ENCODE results near the gene MAD1L1.

The MAD1L1 gene

GRCh38 chr7:1915326-1915725, 317.4 kb downstream of the MAD1L1 start:
- Histone ChIP-seq H2AK5ac (ENCODE audit: low read length, severe bottlenecking) (no peak overlapping the region), H4K8ac (ENCODE audit: low read length) (no peak overlapping the region), H3K4me1 (ENCODE audit: control insufficient read depth, insufficient read depth, low read depth, low read length) (no peaks in the 10 kb centered on the region), H3K14ac (ENCODE audit: low read length in 2 of 2) (no peak overlapping the region), H2BK120ac (ENCODE audit: low read depth, low read length) (no peak overlapping the region), H3K9ac (ENCODE audit: low read length) (no peak overlapping the region), H3K27me3 (ENCODE audit: control insufficient read depth in 1 of 2, insufficient read depth in 1 of 2, low read length in 2 of 2) (no peaks in the 10 kb centered on the region), H3K18ac (ENCODE audit: low read depth in 1 of 2, low read length in 2 of 2) (no peak overlapping the region), H3K9me3 (ENCODE audit: control insufficient read depth, low read length) (no peaks in the 10 kb centered on the region), H3K4me2 (ENCODE audit: low read length, poor library complexity, severe bottlenecking) (no peak overlapping the region), H3K79me1 (replicated peaks; ENCODE audit: low read length, poor library complexity, severe bottlenecking) (no peaks in the 10 kb centered on the region), H3K36me3 (ENCODE audit: control insufficient read depth in 1 of 2, insufficient read depth in 2 of 2, low read depth in 1 of 2, low read length in 2 of 2) (peaks cover 0 to 40% of the 10 kb centered on the region in 2 experiments), H3K27ac (ENCODE audit: low read length, poor library complexity, severe bottlenecking) (no peak overlapping the region), H4K91ac (ENCODE audit: low read length) (peak overlapping the region; percentile 70), H2BK15ac (ENCODE audit: low read depth, poor library complexity, severe bottlenecking) (no peak overlapping the region), H3K23ac (ENCODE audit: low read length in 2 of 2) (no peak overlapping the region), H2AFZ (ENCODE audit: low read depth, low read length) (no peak overlapping the region), H3K4ac (ENCODE audit: low read depth in 1 of 2, low read length in 2 of 2) (no peak overlapping the region), H2BK12ac (ENCODE audit: low read length in 2 of 2) (no peak overlapping the region), H2BK5ac (ENCODE audit: low read depth, low read length, poor library complexity, severe bottlenecking) (no peak overlapping the region), H3K4me3 (ENCODE audit: insufficient read depth in 1 of 2, low read depth in 1 of 2, low read length in 2 of 2) (no peak overlapping the region)
- no peak for DNase-seq
- WGBS, result 97% methylated on average over 30 of the region's 30 CpGs

- Histone ChIP-seq H3K36me3 (ENCODE audit: control insufficient read depth in 1 of 2, insufficient read depth in 2 of 2, low read depth in 1 of 2, low read length in 2 of 2) (peaks cover 0 to 38% of the 10 kb centered on the region in 2 experiments), H4K8ac (ENCODE audit: low read length) (no peak overlapping the region), H3K4ac (ENCODE audit: low read depth in 1 of 2, low read length in 2 of 2) (no peak overlapping the region), H3K27me3 (ENCODE audit: control insufficient read depth in 1 of 2, insufficient read depth in 1 of 2, low read length in 2 of 2) (no peaks in the 10 kb centered on the region), H2BK15ac (ENCODE audit: low read depth, poor library complexity, severe bottlenecking) (no peak overlapping the region), H4K91ac (ENCODE audit: low read length) (no peak overlapping the region), H3K4me2 (ENCODE audit: low read length, poor library complexity, severe bottlenecking) (no peak overlapping the region), H2BK12ac (ENCODE audit: low read length in 2 of 2) (no peak overlapping the region), H2AFZ (ENCODE audit: low read depth, low read length) (no peak overlapping the region), H3K14ac (ENCODE audit: low read length in 2 of 2) (no peak overlapping the region), H3K79me1 (replicated peaks; ENCODE audit: low read length, poor library complexity, severe bottlenecking) (no peaks in the 10 kb centered on the region), H3K9ac (ENCODE audit: low read length) (no peak overlapping the region), H2BK5ac (ENCODE audit: low read depth, low read length, poor library complexity, severe bottlenecking) (no peak overlapping the region), H3K4me1 (ENCODE audit: control insufficient read depth, insufficient read depth, low read depth, low read length) (no peaks in the 10 kb centered on the region), H3K4me3 (ENCODE audit: insufficient read depth in 1 of 2, low read depth in 1 of 2, low read length in 2 of 2) (no peak overlapping the region), H2AK5ac (ENCODE audit: low read length, severe bottlenecking) (no peak overlapping the region), H3K23ac (ENCODE audit: low read length in 2 of 2) (no peak overlapping the region), H2BK120ac (ENCODE audit: low read depth, low read length) (no peak overlapping the region), H3K9me3 (ENCODE audit: control insufficient read depth, low read length) (no peaks in the 10 kb centered on the region), H3K27ac (ENCODE audit: low read length, poor library complexity, severe bottlenecking) (no peak overlapping the region), H3K18ac (ENCODE audit: low read depth in 1 of 2, low read length in 2 of 2) (no peak overlapping the region)
- no peak for DNase-seq
- WGBS, result 97% methylated on average over 8 of the region's 9 CpGs
Measured at GRCh38 chr7:1914743-1915142, 318.0 kb downstream of the MAD1L1 start.

GRCh38 chr7:1914321-1914720, 318.4 kb downstream of the MAD1L1 start:
- no peak overlapping the region for H2AFZ ChIP-seq (ENCODE audit: low read depth, low read length)
- H3K4me2 ChIP-seq (ENCODE audit: low read length, poor library complexity, severe bottlenecking), result no peak overlapping the region
- no peaks in the 10 kb centered on the region for H3K79me1 ChIP-seq (replicated peaks; ENCODE audit: low read length, poor library complexity, severe bottlenecking)
- peaks cover 0 to 35% of the 10 kb centered on the region in 2 experiments for H3K36me3 ChIP-seq (ENCODE audit: control insufficient read depth in 1 of 2, insufficient read depth in 2 of 2, low read depth in 1 of 2, low read length in 2 of 2)
- no peaks in the 10 kb centered on the region for H3K4me1 ChIP-seq (ENCODE audit: control insufficient read depth, insufficient read depth, low read depth, low read length)
- H3K23ac ChIP-seq (ENCODE audit: low read length in 2 of 2), result no peak overlapping the region
- no peak overlapping the region for H2AK5ac ChIP-seq (ENCODE audit: low read length, severe bottlenecking)
- H3K18ac ChIP-seq (ENCODE audit: low read depth in 1 of 2, low read length in 2 of 2), result no peak overlapping the region
- no peak overlapping the region for H3K4ac ChIP-seq (ENCODE audit: low read depth in 1 of 2, low read length in 2 of 2)
- H2BK15ac ChIP-seq (ENCODE audit: low read depth, poor library complexity, severe bottlenecking), result no peak overlapping the region
- no peaks in the 10 kb centered on the region for H3K27me3 ChIP-seq (ENCODE audit: control insufficient read depth in 1 of 2, insufficient read depth in 1 of 2, low read length in 2 of 2)
- H3K9ac ChIP-seq (ENCODE audit: low read length), result no peak overlapping the region
- DNase-seq, result no peak
- no peaks in the 10 kb centered on the region for H3K9me3 ChIP-seq (ENCODE audit: control insufficient read depth, low read length)
- H4K91ac ChIP-seq (ENCODE audit: low read length), result no peak overlapping the region
- H3K4me3 ChIP-seq (ENCODE audit: insufficient read depth in 1 of 2, low read depth in 1 of 2, low read length in 2 of 2), result peak overlapping the region in 1 of 2 experiments; percentile 49
- 95% methylated on average over 20 of the region's 21 CpGs for WGBS
- H4K8ac ChIP-seq (ENCODE audit: low read length), result no peak overlapping the region
- H2BK12ac ChIP-seq (ENCODE audit: low read length in 2 of 2), result no peak overlapping the region
- H2BK5ac ChIP-seq (ENCODE audit: low read depth, low read length, poor library complexity, severe bottlenecking), result no peak overlapping the region
- H3K27ac ChIP-seq (ENCODE audit: low read length, poor library complexity, severe bottlenecking), result no peak overlapping the region
- H2BK120ac ChIP-seq (ENCODE audit: low read depth, low read length), result no peak overlapping the region
- peak overlapping the region in 1 of 2 experiments; percentile 66 for H3K14ac ChIP-seq (ENCODE audit: low read length in 2 of 2)

GRCh38 chr7:1913466-1914282, 319.1 kb downstream of the MAD1L1 start:
- Histone ChIP-seq H3K18ac (ENCODE audit: low read depth in 1 of 2, low read length in 2 of 2) (peak overlapping the region in 1 of 2 experiments; percentile 48), H2BK5ac (ENCODE audit: low read depth, low read length, poor library complexity, severe bottlenecking) (no peak overlapping the region), H3K9me3 (ENCODE audit: control insufficient read depth, low read length) (no peaks in the 10 kb centered on the region)

More at GRCh38 chr7:1913466-1914282, 319.1 kb downstream of the MAD1L1 start:
- H3K79me1 ChIP-seq (replicated peaks; ENCODE audit: low read length, poor library complexity, severe bottlenecking), result no peaks in the 10 kb centered on the region
- no peak overlapping the region for H2AK5ac ChIP-seq (ENCODE audit: low read length, severe bottlenecking)
- H2BK12ac ChIP-seq (ENCODE audit: low read length in 2 of 2), result no peak overlapping the region
- no peak overlapping the region for H3K27ac ChIP-seq (ENCODE audit: low read length, poor library complexity, severe bottlenecking)
- peak overlapping the region in 1 of 2 experiments; percentile 66 for H3K14ac ChIP-seq (ENCODE audit: low read length in 2 of 2)
- no peak overlapping the region for H3K9ac ChIP-seq (ENCODE audit: low read length)
- WGBS, result 86% methylated on average over 24 of the region's 25 CpGs
- no peaks in the 10 kb centered on the region for H3K27me3 ChIP-seq (ENCODE audit: control insufficient read depth in 1 of 2, insufficient read depth in 1 of 2, low read length in 2 of 2)
- no peak overlapping the region for H2BK15ac ChIP-seq (ENCODE audit: low read depth, poor library complexity, severe bottlenecking)
- peak overlapping the region; percentile 43 for H4K91ac ChIP-seq (ENCODE audit: low read length)
- H4K8ac ChIP-seq (ENCODE audit: low read length), result no peak overlapping the region
- peaks cover 0 to 37% of the 10 kb centered on the region in 2 experiments for H3K36me3 ChIP-seq (ENCODE audit: control insufficient read depth in 1 of 2, insufficient read depth in 2 of 2, low read depth in 1 of 2, low read length in 2 of 2)
- H3K4me3 ChIP-seq (ENCODE audit: insufficient read depth in 1 of 2, low read depth in 1 of 2, low read length in 2 of 2), result peak overlapping the region in 1 of 2 experiments; percentile 49
- no peak for DNase-seq
- no peak overlapping the region for H3K4me2 ChIP-seq (ENCODE audit: low read length, poor library complexity, severe bottlenecking)
- no peak overlapping the region for H2AFZ ChIP-seq (ENCODE audit: low read depth, low read length)
- H3K4ac ChIP-seq (ENCODE audit: low read depth in 1 of 2, low read length in 2 of 2), result no peak overlapping the region
- no peak overlapping the region for H2BK120ac ChIP-seq (ENCODE audit: low read depth, low read length)
- no peak overlapping the region for H3K23ac ChIP-seq (ENCODE audit: low read length in 2 of 2)
- no peaks in the 10 kb centered on the region for H3K4me1 ChIP-seq (ENCODE audit: control insufficient read depth, insufficient read depth, low read depth, low read length)

All from mesenchymal stem cell (in vitro differentiated cells and primary cell).